WTC11 (cell line): ENCODE results near the gene CD70. TPM values are rescaled to one million over a fixed set of nuclear protein-coding genes. Genes with fewer than 3 reads are reported as not detected.

Experiments used
- ATAC-seq: fragments of 200-7000 bp; cut with Tn5 transposase; 2 replicates; pipeline ENCODE4 v1.10.0; 2021; ENCODE audit warnings: mild to moderate bottlenecking, moderate library complexity
- CTCF ChIA-PET: fragments of 300-600 bp; sonication (Branson Sonifier 250); formaldehyde crosslinking; loops from one replicate; lab custom pipeline; 2021; ENCODE audit warnings: antibody characterized with exemption; lab: Charles Lee
- POLR2A ChIA-PET: fragments of 350-600 bp; sonication (Branson Sonifier 250); formaldehyde crosslinking; loops from one replicate; lab custom pipeline; 2021; ENCODE audit warnings: antibody characterized with exemption; lab: Charles Lee
- DNase-seq: peaks from one replicate; pipeline ENCODE4 v3.0.0; 2021; ENCODE audit warnings: low spot score
- H3K27ac Mint-ChIP-seq: 2 replicates; pipeline ENCODE4 v1.8.0; 2021; ENCODE audit warnings: mixed read lengths
- H3K27me3 Mint-ChIP-seq: 2 replicates; pipeline ENCODE4 v1.8.0; 2021; ENCODE audit warnings: low read depth, mild to moderate bottlenecking, moderate library complexity, mixed read lengths
- H3K36me3 Mint-ChIP-seq: 2 replicates; pipeline ENCODE4 v1.8.0; 2021; ENCODE audit warnings: mixed read lengths
- H3K4me1 Mint-ChIP-seq: 2 replicates; pipeline ENCODE4 v1.8.0; 2022; ENCODE audit warnings: mixed read lengths
- H3K4me3 Mint-ChIP-seq: 2 replicates; pipeline ENCODE4 v1.8.0; 2021; ENCODE audit warnings: mild to moderate bottlenecking, moderate library complexity, mixed read lengths
- H3K9me3 Mint-ChIP-seq: 2 replicates; pipeline ENCODE4 v1.8.0; 2021; ENCODE audit warnings: mixed read lengths
- ATF1 ChIP-seq: sonication (generic); formaldehyde crosslinking; IDR thresholded peaks from 2 replicates; pipeline ENCODE4 v1.8.1; 2023; ENCODE audit warnings: mild to moderate bottlenecking, moderate library complexity, missing genetic modification reagents
- CBFB ChIP-seq: sonication (generic); formaldehyde crosslinking; IDR thresholded peaks from 2 replicates; pipeline ENCODE4 v1.8.1; 2022; ENCODE audit warnings: mild to moderate bottlenecking, low read depth, missing genetic modification reagents
- E2F5 ChIP-seq: sonication (generic); formaldehyde crosslinking; IDR thresholded peaks from 2 replicates; pipeline ENCODE4 v1.8.1; 2022; ENCODE audit warnings: mild to moderate bottlenecking, moderate library complexity, missing genetic modification reagents
- FOXK1 ChIP-seq: sonication (generic); formaldehyde crosslinking; IDR thresholded peaks from 2 replicates; pipeline ENCODE4 v1.8.0; 2022; ENCODE audit warnings: mild to moderate bottlenecking, moderate library complexity, missing genetic modification reagents
- FOXP1 ChIP-seq: sonication (generic); formaldehyde crosslinking; IDR thresholded peaks from 2 replicates; pipeline ENCODE4 v1.8.0; 2022; ENCODE audit warnings: missing genetic modification reagents, mild to moderate bottlenecking, moderate library complexity, borderline replicate concordance
- GABPB1 ChIP-seq: sonication (generic); formaldehyde crosslinking; IDR thresholded peaks from 2 replicates; pipeline ENCODE4 v1.8.1; 2023; ENCODE audit warnings: mild to moderate bottlenecking, missing genetic modification reagents
- GRHL2 ChIP-seq: fragments of 250-450 bp; sonication (Bioruptor Pico); IDR thresholded peaks from 2 replicates; pipeline ENCODE4 v1.8.0; 2022; ENCODE audit warnings: mild to moderate bottlenecking, moderate library complexity; ENCODE audit not compliant: insufficient replicate concordance, severe bottlenecking
- PREB ChIP-seq: sonication (generic); formaldehyde crosslinking; IDR thresholded peaks from 2 replicates; pipeline ENCODE4 v1.8.1; 2022; ENCODE audit warnings: mild to moderate bottlenecking, missing genetic modification reagents, moderate library complexity, borderline replicate concordance
- PRRX2 ChIP-seq: fragments of 250-450 bp; sonication (Bioruptor Pico); IDR thresholded peaks from 2 replicates; pipeline ENCODE4 v1.8.0; 2021; ENCODE audit warnings: mild to moderate bottlenecking
- SOX15 ChIP-seq: fragments of 250-450 bp; sonication (Bioruptor Pico); IDR thresholded peaks from 2 replicates; pipeline ENCODE4 v1.9.0; 2021; ENCODE audit warnings: mild to moderate bottlenecking
- STAT6 ChIP-seq: sonication (generic); formaldehyde crosslinking; conservative IDR thresholded peaks from 2 replicates; pipeline ENCODE4 v1.8.1; 2023; ENCODE audit warnings: mild to moderate bottlenecking, low read depth, missing genetic modification reagents, moderate library complexity
- ZBTB21 ChIP-seq: sonication (generic); formaldehyde crosslinking; IDR thresholded peaks from 2 replicates; pipeline ENCODE4 v1.8.1; 2023; ENCODE audit warnings: mild to moderate bottlenecking, missing genetic modification reagents, borderline replicate concordance
- ZBTB43 ChIP-seq: sonication (generic); formaldehyde crosslinking; IDR thresholded peaks from 2 replicates; pipeline ENCODE4 v1.8.1; 2023; ENCODE audit warnings: mild to moderate bottlenecking, missing genetic modification reagents
- ZNF281 ChIP-seq: sonication (generic); formaldehyde crosslinking; IDR thresholded peaks from 2 replicates; pipeline ENCODE4 v1.8.0; 2023; ENCODE audit warnings: mild to moderate bottlenecking, missing genetic modification reagents
- ZNF416 ChIP-seq: fragments of 250-450 bp; sonication (Bioruptor Pico); IDR thresholded peaks from 2 replicates; pipeline ENCODE4 v1.9.0; 2021; ENCODE audit warnings: mild to moderate bottlenecking, inconsistent platforms
- ZNF423 ChIP-seq: fragments of 250-450 bp; sonication (Bioruptor Pico); IDR thresholded peaks from 2 replicates; pipeline ENCODE4 v2.1.2; 2022; ENCODE audit warnings: mild to moderate bottlenecking, moderate library complexity
- ZNF532 ChIP-seq: fragments of 250-450 bp; sonication (Bioruptor Pico); IDR thresholded peaks from 2 replicates; pipeline ENCODE4 v1.9.0; 2021; ENCODE audit warnings: mild to moderate bottlenecking, borderline replicate concordance
- total RNA-seq: library from RNA; stranded (reverse); gene quantifications from 3 replicates; pipeline ENCODE4 v1.2.3, GENCODE V29; 2021

CD70 gene
- total RNA-seq, 1 experiment from 2014 or later, result 2.1 TPM

GRCh38 chr19:6543866-6544347, 47.0 kb downstream of the CD70 start:
- no peak overlapping the region for H3K4me3 Mint-ChIP-seq
- ATAC-seq (no peak), DNase-seq (no peak)
- ChIA-PET POLR2A (no interaction called here), CTCF (interaction anchor here (1.0 to 1.4 kb wide), 2 partner anchors 27 to 194 kb away, joined by 3 to 4 read pairs; no protein-coding TSS in a partner anchor)
- H3K27me3 Mint-ChIP-seq, result peaks cover 10% of the 10 kb centered on the region
- H3K27ac Mint-ChIP-seq, result no peak overlapping the region
- H3K4me1 Mint-ChIP-seq, result no peaks in the 10 kb centered on the region
- peaks cover 23% of the 10 kb centered on the region for H3K9me3 Mint-ChIP-seq
- peaks cover 14% of the 10 kb centered on the region for H3K36me3 Mint-ChIP-seq
- no peak for TF ChIP-seq ZNF423 (CRISPR knock-in tag)
- TF ChIP-seq PREB, result no peak
- no peak for TF ChIP-seq E2F5 (CRISPR knock-in tag)
- no peak for TF ChIP-seq ZNF281 (CRISPR knock-in tag)
- no peak for TF ChIP-seq ZNF532 (CRISPR knock-in tag)
- TF ChIP-seq SOX15 (CRISPR knock-in tag), result no peak
- no peak for TF ChIP-seq GRHL2 (CRISPR knock-in tag)
- no peak for TF ChIP-seq ZBTB21 (CRISPR knock-in tag)
- no peak for TF ChIP-seq STAT6 (CRISPR knock-in tag)
- TF ChIP-seq FOXP1 (CRISPR knock-in tag), result no peak
- no peak for TF ChIP-seq PRRX2
- no peak for TF ChIP-seq ZBTB43 (CRISPR knock-in tag)
- TF ChIP-seq CBFB (CRISPR knock-in tag), result no peak
- no peak for TF ChIP-seq FOXK1 (CRISPR knock-in tag)
- no peak for TF ChIP-seq ATF1 (CRISPR knock-in tag)
- TF ChIP-seq GABPB1 (CRISPR knock-in tag), result no peak
- TF ChIP-seq ZNF416 (CRISPR knock-in tag), result no peak
- TF ChIP-seq, all 79 proteins: peak for 0
